ENCODE results near the gene PSD2.

DNA sequence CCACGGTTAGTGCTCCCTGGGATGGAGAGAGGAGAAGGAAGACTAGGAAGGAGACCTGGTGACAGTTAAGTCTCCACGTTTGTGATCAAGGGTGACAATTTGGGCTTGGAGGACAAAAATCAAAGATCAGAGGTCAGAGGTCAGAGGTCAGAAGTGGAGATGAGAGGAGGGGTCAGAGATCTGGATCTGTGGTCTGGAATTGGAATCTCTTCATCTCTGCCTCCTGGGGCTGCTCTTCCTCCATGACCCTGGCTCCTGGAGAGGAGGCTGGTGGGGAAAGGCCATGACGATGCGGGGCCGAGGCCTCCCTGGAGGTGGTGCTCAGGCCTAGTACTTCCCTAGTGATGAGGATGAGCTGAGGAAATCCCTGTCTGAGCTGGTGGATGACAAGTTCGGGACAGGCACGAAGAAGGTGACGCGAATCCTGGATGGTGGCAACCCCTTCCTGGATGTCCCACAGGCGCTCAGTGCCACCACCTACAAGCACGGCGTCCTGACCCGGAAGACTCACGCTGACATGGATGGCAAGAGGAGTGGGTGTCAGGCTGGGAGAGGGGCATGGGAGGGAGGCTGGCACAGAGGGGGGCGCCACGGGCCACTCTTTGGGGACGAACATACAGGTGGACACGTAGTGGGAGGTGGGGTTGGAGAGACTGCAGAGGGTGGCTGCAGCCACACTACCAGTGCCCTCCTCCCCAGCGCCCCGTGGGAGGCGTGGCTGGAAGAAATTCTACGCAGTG is 41.0 kb downstream of the PSD2 start:
- TF ChIP-seq CTCF (IDR thresholded peaks at IDR 0.05; ENCODE audit: low read depth, low read length) (no peak), EZH2phosphoT487 (IDR thresholded peaks at IDR 0.05; ENCODE audit: low read depth) (no peak)

Measured in OCI-LY3 (cell line).